Activated T-helper 1 cell treated with anti-CD3 and anti-CD28 coated beads, Interleukin-12 subunit alpha, Interleukin-12 subunit beta, Interleukin-2, Interleukin-4 antibody, amounts not matched to agents 30 ng/mL and 10 ng/mL and 1 ng/mL, durations not matched to agents 14 hours and 24 hours and 36 hours (primary cell): ENCODE measurements around the gene ESRRB. TPM values are rescaled to one million over a fixed set of nuclear protein-coding genes. Genes with fewer than 3 reads are reported as not detected.

Experiments used
- DNase-seq: peaks from one replicate; pipeline ENCODE4 v3.0.0; 2021; ENCODE audit warnings: low spot score
- H3K27ac Mint-ChIP-seq: one replicate; pipeline ENCODE4 v1.8.0; 2021; ENCODE audit warnings: mild to moderate bottlenecking, mixed read lengths
- H3K27me3 Mint-ChIP-seq: one replicate; pipeline ENCODE4 v1.8.0; 2022; ENCODE audit warnings: mild to moderate bottlenecking, moderate library complexity, mixed read lengths; ENCODE audit not compliant: insufficient read depth
- H3K36me3 Mint-ChIP-seq: one replicate; pipeline ENCODE4 v1.8.0; 2021; ENCODE audit warnings: low read depth, mixed read lengths
- H3K4me1 Mint-ChIP-seq: one replicate; pipeline ENCODE4 v1.8.0; 2021; ENCODE audit warnings: low read depth, mixed read lengths
- H3K4me3 Mint-ChIP-seq: one replicate; pipeline ENCODE4 v1.8.0; 2021; ENCODE audit warnings: mild to moderate bottlenecking, moderate library complexity, mixed read lengths
- H3K9me3 Mint-ChIP-seq: one replicate; pipeline ENCODE4 v1.8.0; 2021; ENCODE audit warnings: mixed read lengths
- intact Hi-C: fragments of 100-400 bp; cut with micrococcal nuclease; formaldehyde crosslinking; loops from one replicate; pipeline ENCODE4 v1.15.1; 2024
- total RNA-seq: library from RNA; stranded (reverse); gene quantifications from 2 replicates; pipeline ENCODE4 v1.2.3, GENCODE V29; 2022

Gene ESRRB
- total RNA-seq, 1 donor from 2014 or later, result 0.21 TPM

GRCh38 chr14:76537906-76538647, 162.1 kb downstream of the ESRRB start:
- Mint-ChIP-seq H3K4me3 (no peak overlapping the region), H3K4me1 (no peaks in the 10 kb centered on the region), H3K27ac (no peak overlapping the region), H3K27me3 (peaks cover 4% of the 10 kb centered on the region), H3K36me3 (no peaks in the 10 kb centered on the region), H3K9me3 (no peaks in the 10 kb centered on the region)
- intact Hi-C loops, result no loop called here
- DNase-seq, result no peak

- H3K27ac Mint-ChIP-seq, result no peak overlapping the region
- peaks cover 6% of the 10 kb centered on the region for H3K27me3 Mint-ChIP-seq
- no peaks in the 10 kb centered on the region for H3K9me3 Mint-ChIP-seq
- no peak overlapping the region for H3K4me3 Mint-ChIP-seq
- intact Hi-C loops, result no loop called here
- no peak for DNase-seq
- H3K36me3 Mint-ChIP-seq, result no peaks in the 10 kb centered on the region
- H3K4me1 Mint-ChIP-seq, result no peaks in the 10 kb centered on the region
These were observed 162.7 kb downstream of the ESRRB start for GRCh38 chr14:76538648-76539008.

GRCh38 chr14:76539130-76539529, 163.2 kb downstream of the ESRRB start:
- no peaks in the 10 kb centered on the region for H3K4me1 Mint-ChIP-seq
- intact Hi-C loops, result no loop called here
- H3K9me3 Mint-ChIP-seq, result no peaks in the 10 kb centered on the region
- DNase-seq, result no peak
- no peak overlapping the region for H3K27ac Mint-ChIP-seq
- peaks cover 6% of the 10 kb centered on the region for H3K27me3 Mint-ChIP-seq
- H3K4me3 Mint-ChIP-seq, result no peak overlapping the region
- H3K36me3 Mint-ChIP-seq, result no peaks in the 10 kb centered on the region

- H3K9me3 Mint-ChIP-seq, result no peaks in the 10 kb centered on the region
- intact Hi-C loops, result no loop called here
- no peak overlapping the region for H3K27ac Mint-ChIP-seq
- no peaks in the 10 kb centered on the region for H3K4me1 Mint-ChIP-seq
- no peak for DNase-seq
- H3K36me3 Mint-ChIP-seq, result no peaks in the 10 kb centered on the region
- peaks cover 6% of the 10 kb centered on the region for H3K27me3 Mint-ChIP-seq
- no peak overlapping the region for H3K4me3 Mint-ChIP-seq
These were observed 165.8 kb downstream of the ESRRB start for GRCh38 chr14:76541594-76542219.

GRCh38 chr14:76546426-76547221, 170.7 kb downstream of the ESRRB start:
- Mint-ChIP-seq H3K4me3 (no peak overlapping the region), H3K36me3 (no peaks in the 10 kb centered on the region), H3K4me1 (no peaks in the 10 kb centered on the region), H3K27ac (no peak overlapping the region), H3K9me3 (no peaks in the 10 kb centered on the region), H3K27me3 (peaks cover 11% of the 10 kb centered on the region)
- no peak for DNase-seq
- intact Hi-C loops, result no loop called here

GRCh38 chr14:76547831-76548230, 171.9 kb downstream of the ESRRB start:
- H3K27me3 Mint-ChIP-seq, result peaks cover 7% of the 10 kb centered on the region
- H3K4me3 Mint-ChIP-seq, result no peak overlapping the region
- no peak for DNase-seq
- intact Hi-C loops, result no loop called here
- no peaks in the 10 kb centered on the region for H3K9me3 Mint-ChIP-seq
- no peak overlapping the region for H3K27ac Mint-ChIP-seq
- no peaks in the 10 kb centered on the region for H3K36me3 Mint-ChIP-seq
- no peaks in the 10 kb centered on the region for H3K4me1 Mint-ChIP-seq

GRCh38 chr14:76550534-76550933, 174.6 kb downstream of the ESRRB start:
- Mint-ChIP-seq H3K4me3 (no peak overlapping the region), H3K4me1 (no peaks in the 10 kb centered on the region), H3K27me3 (peaks cover 5% of the 10 kb centered on the region), H3K9me3 (no peaks in the 10 kb centered on the region), H3K27ac (no peak overlapping the region), H3K36me3 (no peaks in the 10 kb centered on the region)
- intact Hi-C loops, result no loop called here
- no peak for DNase-seq

GRCh38 chr14:76551116-76551515, 175.2 kb downstream of the ESRRB start:
- no peak for DNase-seq
- no peaks in the 10 kb centered on the region for H3K4me1 Mint-ChIP-seq
- intact Hi-C loops, result no loop called here
- H3K36me3 Mint-ChIP-seq, result no peaks in the 10 kb centered on the region
- H3K9me3 Mint-ChIP-seq, result no peaks in the 10 kb centered on the region
- no peak overlapping the region for H3K27ac Mint-ChIP-seq
- H3K27me3 Mint-ChIP-seq, result peaks cover 5% of the 10 kb centered on the region
- no peak overlapping the region for H3K4me3 Mint-ChIP-seq

Other genes with a start within 250 kb of the ESRRB start
- gene GPATCH2L, start 224.2 kb upstream of the ESRRB start, total RNA-seq, result 56.1 and 60.9 TPM in 2 replicates